ENCODE data around the gene ELF1.
"Not testable (repeated sequence)": the region's sequence is repeated elsewhere in the genome, so short reads cannot be mapped to it uniquely, and the experiment has no call there.

Gene ELF1

DNA sequence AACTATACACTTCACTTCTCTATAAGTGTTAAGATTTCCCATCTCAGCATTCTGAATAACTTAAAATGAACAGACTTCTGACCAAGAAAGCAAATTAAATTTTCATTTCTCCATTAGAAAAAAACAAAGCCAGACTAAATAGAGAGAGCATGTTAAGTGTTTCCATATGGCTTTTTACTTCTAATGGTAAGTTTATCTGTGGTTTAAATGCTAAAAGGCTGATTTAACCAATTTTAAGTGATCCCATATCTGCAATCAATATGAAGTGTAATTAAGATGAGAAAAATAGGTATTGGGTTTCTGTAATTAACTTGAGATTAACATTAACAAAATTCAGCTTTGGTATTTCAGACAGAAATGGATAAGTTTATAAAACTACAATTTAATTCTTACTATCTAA, 107.8 kb downstream of the ELF1 start:
- no peak overlapping the region for H3K9ac ChIP-seq (ENCODE audit: low read length)
- H3K4me3 ChIP-seq (ENCODE audit: low read length) = no peak overlapping the region
- peaks cover 12% of the 10 kb centered on the region for H3K4me1 ChIP-seq (ENCODE audit: control insufficient read depth, insufficient read depth, low read length)
- H3K27me3 ChIP-seq (ENCODE audit: control insufficient read depth, insufficient read depth, low read length) = no peaks in the 10 kb centered on the region
- H3K9me3 ChIP-seq (ENCODE audit: control insufficient read depth, low read length) = no peaks in the 10 kb centered on the region
- H3K36me3 ChIP-seq (ENCODE audit: control insufficient read depth, insufficient read depth, low read length) = no peaks in the 10 kb centered on the region

DNA sequence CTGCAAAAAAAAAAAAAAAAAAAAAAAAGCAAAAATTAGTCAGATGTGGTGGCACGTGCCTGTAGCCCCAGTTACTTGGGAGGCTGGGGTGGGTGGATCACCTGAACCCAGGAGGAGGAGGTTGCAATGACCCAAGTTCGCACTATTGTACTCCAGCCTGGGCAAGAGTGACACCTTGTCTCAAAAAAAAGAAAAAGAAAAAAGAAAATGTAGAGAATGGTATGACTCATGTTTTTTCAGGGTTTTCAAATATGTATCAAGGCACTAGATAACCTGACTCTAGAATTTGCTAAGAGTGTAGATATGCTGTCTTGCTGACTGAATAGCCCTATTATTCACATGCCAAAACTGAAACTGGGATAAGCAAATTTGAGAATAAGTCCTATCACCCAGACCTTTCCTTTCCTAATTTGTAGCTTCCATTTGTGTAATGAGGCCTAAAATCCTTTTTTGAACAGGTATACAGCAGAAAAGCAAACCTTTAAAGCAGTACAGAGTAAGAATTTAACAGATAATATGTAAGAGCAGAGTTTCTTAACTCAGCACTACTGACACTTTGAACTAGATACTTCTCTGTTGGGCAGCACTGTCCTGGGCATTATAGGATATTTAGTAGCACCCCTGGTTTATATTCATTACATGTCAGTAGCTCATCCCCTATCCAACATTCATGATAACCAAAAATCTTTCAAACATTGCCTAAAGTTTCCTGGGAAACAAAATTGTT, 108.6 kb downstream of the ELF1 start:
- H3K9ac ChIP-seq (ENCODE audit: low read length) = no peak overlapping the region
- no peaks in the 10 kb centered on the region for H3K9me3 ChIP-seq (ENCODE audit: control insufficient read depth, low read length)
- H3K4me1 ChIP-seq (ENCODE audit: control insufficient read depth, insufficient read depth, low read length) = peaks cover 10% of the 10 kb centered on the region
- H3K36me3 ChIP-seq (ENCODE audit: control insufficient read depth, insufficient read depth, low read length) = no peaks in the 10 kb centered on the region
- no peaks in the 10 kb centered on the region for H3K27me3 ChIP-seq (ENCODE audit: control insufficient read depth, insufficient read depth, low read length)
- no peak overlapping the region for H3K4me3 ChIP-seq (ENCODE audit: low read length)

DNA sequence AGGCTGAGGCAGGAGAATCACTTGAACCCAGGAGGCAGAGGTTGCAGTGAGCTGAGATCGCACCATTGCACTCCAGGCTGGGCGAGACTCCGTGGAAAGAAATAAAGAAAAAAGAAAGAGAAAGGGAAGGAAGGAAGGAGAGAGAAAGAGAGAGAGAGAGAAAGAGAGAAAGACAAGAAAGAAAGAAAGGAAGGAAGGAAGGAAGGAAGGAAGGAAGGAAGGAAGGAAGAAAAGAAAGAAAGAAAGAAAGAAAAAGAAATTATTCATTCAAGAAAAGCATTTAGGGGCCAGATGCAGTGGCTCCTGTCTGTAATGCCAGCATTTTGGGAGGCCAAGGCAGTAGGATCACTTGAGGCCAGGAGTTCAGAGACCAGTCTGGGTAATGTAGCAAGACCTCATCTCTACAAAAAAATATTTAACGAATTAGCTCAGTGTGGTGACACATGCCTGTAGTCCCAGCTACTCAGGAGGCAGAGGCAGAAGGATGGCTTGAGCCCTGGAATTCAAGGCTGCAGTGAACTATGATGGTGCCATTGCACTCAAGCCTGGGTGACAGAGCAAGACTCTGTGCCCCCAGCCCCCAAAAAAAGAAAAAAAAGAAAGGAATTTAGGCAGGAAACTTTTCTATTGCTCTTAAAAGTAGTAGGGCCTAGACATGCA, 109.4 kb downstream of the ELF1 start:
- not testable (repeated sequence) for H3K9ac ChIP-seq (ENCODE audit: low read length); H3K9me3 ChIP-seq (ENCODE audit: control insufficient read depth, low read length); H3K4me1 ChIP-seq (ENCODE audit: control insufficient read depth, insufficient read depth, low read length); H3K27me3 ChIP-seq (ENCODE audit: control insufficient read depth, insufficient read depth, low read length); H3K36me3 ChIP-seq (ENCODE audit: control insufficient read depth, insufficient read depth, low read length); H3K4me3 ChIP-seq (ENCODE audit: low read length)

DNA sequence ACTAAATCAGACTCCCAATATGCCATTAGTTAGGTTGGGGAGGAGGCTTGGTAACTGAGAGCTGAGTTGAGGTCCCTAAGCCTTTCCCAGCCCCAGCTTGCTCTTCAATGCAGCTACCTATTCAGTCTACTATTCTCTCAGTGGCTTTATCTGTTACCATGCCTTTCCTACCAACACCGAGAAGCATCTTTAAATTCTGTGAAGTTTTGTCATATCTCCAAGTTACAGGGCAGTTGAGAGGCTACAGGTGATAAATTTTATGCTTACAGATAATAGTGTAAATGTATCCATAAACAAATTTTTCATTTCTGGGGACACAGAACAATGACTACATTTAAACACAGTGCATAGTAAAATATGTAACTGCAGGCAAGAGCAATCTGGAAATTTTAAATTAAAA, 110.6 kb downstream of the ELF1 start:
- Histone ChIP-seq H3K4me1 (ENCODE audit: control insufficient read depth, insufficient read depth, low read length) (peaks cover 9% of the 10 kb centered on the region), H3K36me3 (ENCODE audit: control insufficient read depth, insufficient read depth, low read length) (no peaks in the 10 kb centered on the region), H3K9me3 (ENCODE audit: control insufficient read depth, low read length) (no peaks in the 10 kb centered on the region), H3K9ac (ENCODE audit: low read length) (no peak overlapping the region), H3K4me3 (ENCODE audit: low read length) (no peak overlapping the region), H3K27me3 (ENCODE audit: control insufficient read depth, insufficient read depth, low read length) (no peaks in the 10 kb centered on the region)

DNA sequence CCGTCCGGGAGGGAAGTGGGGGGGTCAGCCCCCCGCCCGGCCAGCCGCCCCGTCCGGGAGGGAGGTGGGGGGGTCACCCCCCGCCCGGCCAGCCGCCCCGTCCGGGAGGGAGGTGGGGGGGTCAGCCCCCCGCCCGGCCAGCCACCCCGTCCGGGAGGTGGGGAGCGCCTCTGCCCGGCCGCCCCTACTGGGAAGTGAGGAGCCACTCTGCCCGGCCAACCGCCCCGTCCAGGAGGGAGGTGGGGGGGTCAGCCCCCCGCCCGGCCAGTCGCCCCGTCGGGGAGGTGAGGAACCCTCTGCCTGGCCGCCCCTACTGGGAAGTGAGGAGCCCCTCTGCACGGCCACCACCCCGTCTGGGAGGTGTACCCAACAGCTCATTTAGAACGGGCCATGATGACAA, 118.1 kb downstream of the ELF1 start:
- not testable (repeated sequence) for H3K36me3 ChIP-seq (ENCODE audit: control insufficient read depth, insufficient read depth, low read length)

DNA sequence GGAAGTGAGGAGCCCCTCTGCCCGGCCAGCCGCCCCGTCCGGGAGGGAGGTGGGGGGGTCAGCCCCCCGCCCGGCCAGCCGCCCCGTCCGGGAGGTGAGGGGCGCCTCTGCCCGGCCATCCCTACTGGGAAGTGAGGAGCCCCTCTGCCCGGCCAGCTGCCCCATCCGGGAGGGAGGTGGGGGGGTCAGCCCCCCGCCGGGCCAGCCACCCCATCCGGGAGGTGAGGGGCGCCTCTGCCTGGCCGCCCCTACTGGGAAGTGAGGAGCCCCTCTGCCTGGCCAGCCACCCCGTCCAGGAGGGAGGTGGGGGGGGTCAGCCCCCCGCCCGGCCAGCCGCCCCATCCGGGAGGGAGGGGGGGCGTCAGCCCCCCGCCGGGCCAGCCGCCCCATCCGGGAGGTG, 118.5 kb downstream of the ELF1 start:
- not testable (repeated sequence) for H3K9me3 ChIP-seq (ENCODE audit: control insufficient read depth, low read length); H3K4me3 ChIP-seq (ENCODE audit: low read length); H3K36me3 ChIP-seq (ENCODE audit: control insufficient read depth, insufficient read depth, low read length); H3K27me3 ChIP-seq (ENCODE audit: control insufficient read depth, insufficient read depth, low read length); H3K4me1 ChIP-seq (ENCODE audit: control insufficient read depth, insufficient read depth, low read length); H3K9ac ChIP-seq (ENCODE audit: low read length)

More for the DNA sequence above, 118.1 kb downstream of the ELF1 start:
- not testable (repeated sequence) for H3K27me3 ChIP-seq (ENCODE audit: control insufficient read depth, insufficient read depth, low read length); H3K9me3 ChIP-seq (ENCODE audit: control insufficient read depth, low read length); H3K4me1 ChIP-seq (ENCODE audit: control insufficient read depth, insufficient read depth, low read length); H3K9ac ChIP-seq (ENCODE audit: low read length); H3K4me3 ChIP-seq (ENCODE audit: low read length)

DNA sequence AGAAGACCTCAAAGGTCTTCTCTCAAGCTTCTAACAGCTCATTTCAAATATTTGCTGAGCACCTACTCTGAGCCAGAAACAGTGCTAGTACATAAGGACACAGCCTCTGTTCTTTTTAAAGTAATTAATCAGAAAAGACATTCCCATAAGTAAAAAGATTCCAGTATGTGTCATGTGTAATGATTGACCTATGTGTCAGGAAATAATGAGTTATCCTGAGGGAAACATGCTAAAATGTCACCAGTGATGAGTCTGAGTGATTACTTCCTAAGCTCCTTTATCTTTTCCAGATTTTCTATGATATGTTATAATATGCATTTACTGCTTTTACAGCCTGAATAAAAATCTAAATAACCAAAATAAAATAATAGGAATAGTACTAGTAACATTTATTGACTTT, 122.1 kb downstream of the ELF1 start:
- Histone ChIP-seq H3K9me3 (ENCODE audit: control insufficient read depth, low read length) (no peaks in the 10 kb centered on the region), H3K9ac (ENCODE audit: low read length) (no peak overlapping the region), H3K27me3 (ENCODE audit: control insufficient read depth, insufficient read depth, low read length) (no peaks in the 10 kb centered on the region), H3K4me1 (ENCODE audit: control insufficient read depth, insufficient read depth, low read length) (no peaks in the 10 kb centered on the region), H3K4me3 (ENCODE audit: low read length) (no peak overlapping the region), H3K36me3 (ENCODE audit: control insufficient read depth, insufficient read depth, low read length) (no peaks in the 10 kb centered on the region)

DNA sequence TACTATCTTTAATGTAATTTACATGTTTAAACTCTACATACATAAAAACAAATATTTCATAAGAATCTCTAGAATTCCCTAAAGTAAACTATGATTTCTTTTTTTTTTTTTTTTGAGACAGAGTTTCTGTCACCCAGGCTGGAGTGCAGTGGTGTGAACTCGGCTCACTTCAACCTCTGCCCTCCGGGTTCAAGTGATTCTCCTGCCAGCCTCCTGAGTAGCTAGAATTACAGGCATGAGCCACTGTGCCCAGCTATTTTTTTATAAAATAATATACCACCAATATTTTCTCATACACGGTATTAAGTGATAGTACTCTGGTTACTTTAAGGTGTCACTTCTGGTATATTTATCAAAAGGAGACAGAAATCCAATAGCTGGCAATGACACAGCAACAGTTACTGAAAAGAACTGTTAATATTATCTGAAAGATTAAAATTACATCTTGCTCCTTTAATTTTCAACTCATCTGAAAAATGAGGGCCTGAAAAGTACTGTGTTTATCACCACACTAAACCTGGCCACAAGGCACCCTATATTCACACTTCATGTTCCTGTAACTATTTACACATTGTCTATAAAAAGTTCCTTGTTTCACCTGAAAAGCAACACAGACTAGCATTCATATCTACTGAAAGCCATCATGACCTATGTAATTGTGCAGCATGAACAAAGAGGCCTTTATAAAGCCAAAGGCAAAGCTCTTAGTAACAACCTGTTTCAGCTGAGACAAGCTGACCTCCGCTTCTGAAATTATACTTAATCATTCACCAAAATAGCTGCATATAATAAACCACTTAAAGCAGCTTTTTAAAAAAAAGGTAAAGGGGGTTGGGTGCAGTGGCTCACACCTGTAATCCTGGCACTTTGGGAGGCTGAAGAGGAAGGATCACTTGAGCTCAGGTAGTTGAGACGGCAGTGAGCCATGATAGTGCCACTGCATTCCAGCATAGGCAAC, 123.6 kb downstream of the ELF1 start:
- no peaks in the 10 kb centered on the region for H3K9me3 ChIP-seq (ENCODE audit: control insufficient read depth, low read length)
- H3K9ac ChIP-seq (ENCODE audit: low read length) = no peak overlapping the region
- no peak overlapping the region for H3K4me3 ChIP-seq (ENCODE audit: low read length)
- H3K36me3 ChIP-seq (ENCODE audit: control insufficient read depth, insufficient read depth, low read length) = no peaks in the 10 kb centered on the region
- H3K4me1 ChIP-seq (ENCODE audit: control insufficient read depth, insufficient read depth, low read length) = no peaks in the 10 kb centered on the region
- H3K27me3 ChIP-seq (ENCODE audit: control insufficient read depth, insufficient read depth, low read length) = no peaks in the 10 kb centered on the region

DNA sequence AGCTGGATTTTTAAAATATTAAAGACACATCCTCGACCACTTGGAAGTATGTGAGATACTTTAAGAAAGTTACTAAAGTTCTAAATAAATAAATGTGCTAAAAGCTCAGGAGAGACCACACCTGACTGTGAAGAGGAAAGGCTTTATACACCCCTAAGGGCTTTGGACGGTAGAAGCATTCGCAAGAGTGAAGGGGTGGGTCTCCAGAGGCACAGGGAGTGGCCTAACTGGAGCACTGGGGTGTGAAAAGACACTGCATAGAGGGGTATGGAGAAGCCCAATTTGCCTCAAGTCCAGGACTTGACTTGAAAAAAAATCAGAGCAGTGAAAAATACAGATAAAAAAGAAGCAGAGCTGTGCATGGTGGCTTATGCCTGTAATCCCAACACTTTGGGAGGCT, 125.5 kb downstream of the ELF1 start:
- not testable (repeated sequence) for H3K27me3 ChIP-seq (ENCODE audit: control insufficient read depth, insufficient read depth, low read length); H3K4me3 ChIP-seq (ENCODE audit: low read length); H3K9me3 ChIP-seq (ENCODE audit: control insufficient read depth, low read length); H3K9ac ChIP-seq (ENCODE audit: low read length); H3K36me3 ChIP-seq (ENCODE audit: control insufficient read depth, insufficient read depth, low read length); H3K4me1 ChIP-seq (ENCODE audit: control insufficient read depth, insufficient read depth, low read length)

DNA sequence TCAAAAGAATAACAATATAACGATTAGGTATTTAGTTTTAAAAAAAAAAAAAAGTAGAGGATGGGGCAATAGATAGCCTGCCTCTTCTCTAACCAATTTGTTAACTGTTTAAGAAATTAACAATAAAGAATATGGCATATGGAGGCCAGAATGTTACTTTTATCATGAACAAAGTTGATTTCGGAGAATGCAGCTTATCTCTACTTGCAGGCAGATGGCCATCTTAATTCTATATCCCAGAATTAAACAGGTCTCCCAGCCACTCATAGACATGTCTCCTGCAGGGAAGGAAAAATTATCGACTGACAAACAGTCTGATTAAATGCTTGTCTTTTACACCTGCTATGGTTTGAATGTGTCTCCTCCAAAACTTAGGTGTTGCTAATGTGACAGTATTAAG, 133.1 kb downstream of the ELF1 start:
- Histone ChIP-seq H3K9me3 (ENCODE audit: control insufficient read depth, low read length) (no peaks in the 10 kb centered on the region), H3K27me3 (ENCODE audit: control insufficient read depth, insufficient read depth, low read length) (no peaks in the 10 kb centered on the region), H3K4me3 (ENCODE audit: low read length) (no peak overlapping the region), H3K4me1 (ENCODE audit: control insufficient read depth, insufficient read depth, low read length) (no peaks in the 10 kb centered on the region), H3K36me3 (ENCODE audit: control insufficient read depth, insufficient read depth, low read length) (no peaks in the 10 kb centered on the region), H3K9ac (ENCODE audit: low read length) (no peak overlapping the region)

DNA sequence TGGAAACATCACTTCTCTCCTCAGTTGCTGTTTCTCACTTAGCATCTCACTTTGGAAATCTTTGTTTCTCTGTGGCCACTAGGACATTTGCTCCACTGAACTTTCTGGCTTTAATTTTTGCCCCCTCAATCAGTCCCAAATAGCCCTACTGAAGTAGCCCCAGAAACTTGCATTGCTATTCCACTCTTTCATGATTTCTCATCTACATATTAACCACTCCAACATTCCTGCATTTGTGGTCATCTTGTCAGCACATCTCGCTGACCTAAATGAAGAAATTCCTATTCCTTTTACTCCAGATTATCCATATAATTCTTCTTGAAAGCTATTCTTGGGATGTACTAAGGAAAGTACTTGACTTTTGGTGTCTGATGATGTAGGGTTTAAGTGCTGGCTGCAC, 134.9 kb downstream of the ELF1 start:
- not testable (repeated sequence) for H3K4me1 ChIP-seq (ENCODE audit: control insufficient read depth, insufficient read depth, low read length); H3K9ac ChIP-seq (ENCODE audit: low read length); H3K4me3 ChIP-seq (ENCODE audit: low read length)

More for the DNA sequence above, 134.9 kb downstream of the ELF1 start:
- not testable (repeated sequence) for H3K9me3 ChIP-seq (ENCODE audit: control insufficient read depth, low read length); H3K27me3 ChIP-seq (ENCODE audit: control insufficient read depth, insufficient read depth, low read length); H3K36me3 ChIP-seq (ENCODE audit: control insufficient read depth, insufficient read depth, low read length)

All from mucosa of stomach (tissue), 1 donor.